Measurements from ENCODE around the gene SPAAR.

DNA sequence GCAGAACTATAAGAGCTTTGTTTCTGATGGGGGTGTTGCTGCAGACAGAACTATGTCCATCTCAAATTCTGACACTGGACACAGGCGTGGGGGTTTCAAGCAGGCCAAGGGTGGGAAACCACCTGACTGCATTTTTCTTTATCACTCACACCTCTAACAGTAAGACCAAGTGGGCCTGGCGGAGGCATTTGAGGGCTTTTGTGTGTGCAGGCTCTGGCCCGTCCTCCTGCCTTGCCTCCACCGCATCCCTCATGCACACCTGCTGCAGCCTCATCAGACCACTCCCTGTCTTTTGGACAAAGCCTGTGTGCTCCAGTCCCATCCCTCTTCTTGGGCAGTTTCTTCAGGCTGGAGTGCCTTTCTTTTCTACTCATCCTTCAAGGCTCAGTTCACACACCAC, 47.0 kb upstream of the SPAAR start:
- TF ChIP-seq, protein P1, sequence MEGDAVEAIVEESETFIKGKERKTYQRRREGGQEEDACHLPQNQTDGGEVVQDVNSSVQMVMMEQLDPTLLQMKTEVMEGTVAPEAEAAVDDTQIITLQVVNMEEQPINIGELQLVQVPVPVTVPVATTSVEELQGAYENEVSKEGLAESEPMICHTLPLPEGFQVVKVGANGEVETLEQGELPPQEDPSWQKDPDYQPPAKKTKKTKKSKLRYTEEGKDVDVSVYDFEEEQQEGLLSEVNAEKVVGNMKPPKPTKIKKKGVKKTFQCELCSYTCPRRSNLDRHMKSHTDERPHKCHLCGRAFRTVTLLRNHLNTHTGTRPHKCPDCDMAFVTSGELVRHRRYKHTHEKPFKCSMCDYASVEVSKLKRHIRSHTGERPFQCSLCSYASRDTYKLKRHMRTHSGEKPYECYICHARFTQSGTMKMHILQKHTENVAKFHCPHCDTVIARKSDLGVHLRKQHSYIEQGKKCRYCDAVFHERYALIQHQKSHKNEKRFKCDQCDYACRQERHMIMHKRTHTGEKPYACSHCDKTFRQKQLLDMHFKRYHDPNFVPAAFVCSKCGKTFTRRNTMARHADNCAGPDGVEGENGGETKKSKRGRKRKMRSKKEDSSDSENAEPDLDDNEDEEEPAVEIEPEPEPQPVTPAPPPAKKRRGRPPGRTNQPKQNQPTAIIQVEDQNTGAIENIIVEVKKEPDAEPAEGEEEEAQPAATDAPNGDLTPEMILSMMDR (IDR thresholded peaks at IDR 0.05): no peak
- TF ChIP-seq POLR2A (IDR thresholded peaks at IDR 0.05): no peak

Data from heart left ventricle (tissue), 13 donors.